Smooth muscle cell (in vitro differentiated cells): ENCODE results near the gene MYL4. TPM values are rescaled to one million over a fixed set of nuclear protein-coding genes. Genes with fewer than 3 reads are reported as not detected.

ENCODE experiments used
- DNase-seq: peaks from one replicate; lab custom pipeline; 2025; ENCODE audit not compliant: unreplicated experiment; lab: John Stamatoyannopoulos, UW
- H2AFZ ChIP-seq: fragments of 200-600 bp; sonication (generic); 2 replicates; pipeline ENCODE4 v1.6.0; 2016; ENCODE audit warnings: antibody characterized with exemption, low read depth, mild to moderate bottlenecking
- H3F3A ChIP-seq: fragments of 200-600 bp; sonication (generic); 2 replicates; pipeline ENCODE4 v1.6.0; 2017; ENCODE audit warnings: antibody characterized with exemption, low read depth
- H3K27ac ChIP-seq: fragments of 200-600 bp; sonication (generic); 2 replicates; pipeline ENCODE4 v1.5.1; 2016; ENCODE audit warnings: low read depth, mild to moderate bottlenecking
- H3K27me3 ChIP-seq: fragments of 200-600 bp; sonication (generic); 2 replicates; pipeline ENCODE4 v1.6.1; 2016; ENCODE audit warnings: low read depth, mild to moderate bottlenecking
- H3K36me3 ChIP-seq: fragments of 200-600 bp; sonication (generic); 2 replicates; pipeline ENCODE4 v1.5.1; 2016; ENCODE audit warnings: low read depth
- H3K4me1 ChIP-seq: fragments of 200-600 bp; sonication (generic); 2 replicates; pipeline ENCODE4 v1.5.1; 2016; ENCODE audit warnings: low read depth
- H3K4me2 ChIP-seq: fragments of 200-600 bp; sonication (generic); 2 replicates; pipeline ENCODE4 v1.6.0; 2016; ENCODE audit warnings: mild to moderate bottlenecking
- H3K4me3 ChIP-seq: fragments of 200-600 bp; sonication (generic); 2 replicates; pipeline ENCODE4 v1.5.1; 2016; ENCODE audit warnings: mild to moderate bottlenecking
- H3K79me2 ChIP-seq: fragments of 200-600 bp; sonication (generic); 2 replicates; pipeline ENCODE4 v1.6.0; 2016; ENCODE audit warnings: low read depth, mild to moderate bottlenecking
- H3K9ac ChIP-seq: fragments of 200-600 bp; sonication (generic); 2 replicates; pipeline ENCODE4 v1.6.0; 2016; ENCODE audit warnings: low read depth
- H3K9me3 ChIP-seq: fragments of 200-600 bp; sonication (generic); replicated peaks from 2 replicates; pipeline ENCODE4 v1.5.1; 2016; ENCODE audit warnings: low read depth
- H4K20me1 ChIP-seq: fragments of 200-600 bp; sonication (generic); 2 replicates; pipeline ENCODE4 v1.6.0; 2016; ENCODE audit warnings: low read depth
- CTCF ChIP-seq: fragments of 200-600 bp; sonication (generic); IDR thresholded peaks from 2 replicates; pipeline ENCODE4 v1.5.1; 2017; ENCODE audit warnings: borderline replicate concordance, mild to moderate bottlenecking, antibody characterized with exemption; ENCODE audit not compliant: insufficient read depth, poor library complexity, severe bottlenecking
- WGBS: methylation state at CpG from one replicate; pipeline ENCODE4 v1.1.7; 2016; ENCODE audit warnings: low lambda C conversion rate; 5-methylcytosine and 5-hydroxymethylcytosine counted together
- polyA plus RNA-seq: library from polyadenylated mRNA; unstranded; fragments of >200 nt; fragmentation: Nextera tagmentation; extraction: Ambion mirVana; gene quantifications from 2 replicates; pipeline ENCODE4 v1.2.1, GENCODE V29; 2016
- total RNA-seq: library from RNA; depleted of rRNA; stranded (reverse); fragments of >200 nt; gene quantifications from 2 replicates; pipeline ENCODE4 v1.2.3, GENCODE V29; 2014

Gene MYL4
- total and polyA plus RNA-seq, 2 experiments from 2014 or later: 6.5 to 8.3 TPM

- no peak for TF ChIP-seq CTCF
- no peaks in the 10 kb centered on the region for H4K20me1 ChIP-seq
- 87% methylated on average over 7 of the region's 7 CpGs for WGBS
- H3K79me2 ChIP-seq: no peaks in the 10 kb centered on the region
- no peaks in the 10 kb centered on the region for H3K36me3 ChIP-seq
- no peaks in the 10 kb centered on the region for H3K27me3 ChIP-seq
- peaks cover 8% of the 10 kb centered on the region for H3K4me1 ChIP-seq
- no peaks in the 10 kb centered on the region for H3K9me3 ChIP-seq
- H3F3A ChIP-seq: peaks cover 10% of the 10 kb centered on the region
- H3K9ac ChIP-seq: no peak overlapping the region
- no peak overlapping the region for H3K27ac ChIP-seq
- H3K4me3 ChIP-seq: no peak overlapping the region
- no peak overlapping the region for H3K4me2 ChIP-seq
- DNase-seq: no peak
- no peak overlapping the region for H2AFZ ChIP-seq
These were observed 53.4 kb downstream of the MYL4 start for GRCh38 chr17:47262586-47262985.

GRCh38 chr17:47264166-47264565, 55.0 kb downstream of the MYL4 start:
- Histone ChIP-seq H3K4me2 (no peak overlapping the region), H3F3A (peaks cover 10% of the 10 kb centered on the region), H3K79me2 (no peaks in the 10 kb centered on the region), H3K4me1 (peaks cover 6% of the 10 kb centered on the region), H3K4me3 (no peak overlapping the region), H3K36me3 (no peaks in the 10 kb centered on the region), H3K9me3 (no peaks in the 10 kb centered on the region), H4K20me1 (no peaks in the 10 kb centered on the region), H3K27ac (no peak overlapping the region), H3K9ac (no peak overlapping the region), H3K27me3 (no peaks in the 10 kb centered on the region), H2AFZ (no peak overlapping the region)
- 85% methylated on average over 2 of the region's 2 CpGs for WGBS
- TF ChIP-seq CTCF: no peak
- no peak for DNase-seq

GRCh38 chr17:47265983-47266541, 56.9 kb downstream of the MYL4 start:
- H3K9me3 ChIP-seq: no peaks in the 10 kb centered on the region
- no peak for TF ChIP-seq CTCF
- H3K79me2 ChIP-seq: no peaks in the 10 kb centered on the region
- H2AFZ ChIP-seq: no peak overlapping the region
- H3K27ac ChIP-seq: peak overlapping the region; percentile 93
- peak overlapping the region; percentile 15 for H3K4me2 ChIP-seq
- peaks cover 6% of the 10 kb centered on the region for H3K4me1 ChIP-seq
- no peaks in the 10 kb centered on the region for H4K20me1 ChIP-seq
- no peak for DNase-seq
- WGBS: 96% methylated on average over 2 of the region's 2 CpGs
- peaks cover 10% of the 10 kb centered on the region for H3F3A ChIP-seq
- H3K9ac ChIP-seq: peak overlapping the region; percentile 62
- no peak overlapping the region for H3K4me3 ChIP-seq
- no peaks in the 10 kb centered on the region for H3K27me3 ChIP-seq
- no peaks in the 10 kb centered on the region for H3K36me3 ChIP-seq

- Histone ChIP-seq H3K27ac (peak overlapping the region; percentile 93), H3K79me2 (no peaks in the 10 kb centered on the region), H3K9ac (peak overlapping the region; percentile 62), H3K27me3 (no peaks in the 10 kb centered on the region), H3F3A (peaks cover 10% of the 10 kb centered on the region), H3K4me2 (peak overlapping the region; percentile 51), H4K20me1 (no peaks in the 10 kb centered on the region), H3K9me3 (no peaks in the 10 kb centered on the region), H3K36me3 (no peaks in the 10 kb centered on the region), H3K4me1 (peaks cover 6% of the 10 kb centered on the region), H2AFZ (no peak overlapping the region), H3K4me3 (no peak overlapping the region)
- 62% methylated on average over 6 of the region's 6 CpGs for WGBS
- no peak for TF ChIP-seq CTCF
- DNase-seq: no peak
These were observed 57.6 kb downstream of the MYL4 start for GRCh38 chr17:47266782-47267181.
